ENCODE measurements around the gene ARRB1. TPM values are rescaled to one million over a fixed set of nuclear protein-coding genes. Genes with fewer than 3 reads are reported as not detected.

Gene ARRB1
- total RNA-seq, 2 donors from 2014 or later: 27.1 to 30.6 TPM

DNA sequence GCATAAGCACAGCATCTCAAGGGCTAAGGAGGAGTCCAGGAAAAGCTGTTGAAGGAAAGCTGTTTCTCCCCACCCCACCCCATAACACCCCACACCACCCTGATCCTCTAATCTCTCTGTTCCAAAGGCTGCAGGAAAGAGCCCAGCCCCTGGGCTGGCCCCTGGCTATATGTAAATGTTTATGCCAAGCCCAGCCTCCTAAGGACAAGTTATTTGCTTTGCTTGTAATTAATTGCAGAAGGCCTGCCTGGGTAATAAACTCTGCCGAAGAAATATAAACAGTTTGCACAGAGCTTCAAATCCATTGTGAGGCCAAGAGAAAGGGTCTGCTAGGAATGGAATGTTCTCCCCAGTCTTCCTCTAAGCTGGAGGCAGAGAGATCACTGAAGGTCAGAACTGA lies 21.2 kb downstream of the ARRB1 start:
- no peaks in the 10 kb centered on the region for H3K36me3 ChIP-seq
- ATAC-seq (ENCODE audit: insufficient number of reproducible peaks, low FRiP score, low read depth) (no peak), DNase-seq (ENCODE audit: low spot score) (no peak)
- no peak overlapping the region for H3K27ac ChIP-seq
- H3K4me1 ChIP-seq (ENCODE audit: control insufficient read depth in 1 of 2, low read depth in 2 of 2): peaks cover 8 to 10% of the 10 kb centered on the region in 2 donors
- TF ChIP-seq, protein P1, sequence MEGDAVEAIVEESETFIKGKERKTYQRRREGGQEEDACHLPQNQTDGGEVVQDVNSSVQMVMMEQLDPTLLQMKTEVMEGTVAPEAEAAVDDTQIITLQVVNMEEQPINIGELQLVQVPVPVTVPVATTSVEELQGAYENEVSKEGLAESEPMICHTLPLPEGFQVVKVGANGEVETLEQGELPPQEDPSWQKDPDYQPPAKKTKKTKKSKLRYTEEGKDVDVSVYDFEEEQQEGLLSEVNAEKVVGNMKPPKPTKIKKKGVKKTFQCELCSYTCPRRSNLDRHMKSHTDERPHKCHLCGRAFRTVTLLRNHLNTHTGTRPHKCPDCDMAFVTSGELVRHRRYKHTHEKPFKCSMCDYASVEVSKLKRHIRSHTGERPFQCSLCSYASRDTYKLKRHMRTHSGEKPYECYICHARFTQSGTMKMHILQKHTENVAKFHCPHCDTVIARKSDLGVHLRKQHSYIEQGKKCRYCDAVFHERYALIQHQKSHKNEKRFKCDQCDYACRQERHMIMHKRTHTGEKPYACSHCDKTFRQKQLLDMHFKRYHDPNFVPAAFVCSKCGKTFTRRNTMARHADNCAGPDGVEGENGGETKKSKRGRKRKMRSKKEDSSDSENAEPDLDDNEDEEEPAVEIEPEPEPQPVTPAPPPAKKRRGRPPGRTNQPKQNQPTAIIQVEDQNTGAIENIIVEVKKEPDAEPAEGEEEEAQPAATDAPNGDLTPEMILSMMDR (IDR thresholded peaks at IDR 0.05): no peak
- H3K9me3 ChIP-seq: no peaks in the 10 kb centered on the region
- H3K27me3 ChIP-seq (replicated peaks; ENCODE audit: insufficient read depth): no peaks in the 10 kb centered on the region
- H3K4me3 ChIP-seq: no peak overlapping the region

DNA sequence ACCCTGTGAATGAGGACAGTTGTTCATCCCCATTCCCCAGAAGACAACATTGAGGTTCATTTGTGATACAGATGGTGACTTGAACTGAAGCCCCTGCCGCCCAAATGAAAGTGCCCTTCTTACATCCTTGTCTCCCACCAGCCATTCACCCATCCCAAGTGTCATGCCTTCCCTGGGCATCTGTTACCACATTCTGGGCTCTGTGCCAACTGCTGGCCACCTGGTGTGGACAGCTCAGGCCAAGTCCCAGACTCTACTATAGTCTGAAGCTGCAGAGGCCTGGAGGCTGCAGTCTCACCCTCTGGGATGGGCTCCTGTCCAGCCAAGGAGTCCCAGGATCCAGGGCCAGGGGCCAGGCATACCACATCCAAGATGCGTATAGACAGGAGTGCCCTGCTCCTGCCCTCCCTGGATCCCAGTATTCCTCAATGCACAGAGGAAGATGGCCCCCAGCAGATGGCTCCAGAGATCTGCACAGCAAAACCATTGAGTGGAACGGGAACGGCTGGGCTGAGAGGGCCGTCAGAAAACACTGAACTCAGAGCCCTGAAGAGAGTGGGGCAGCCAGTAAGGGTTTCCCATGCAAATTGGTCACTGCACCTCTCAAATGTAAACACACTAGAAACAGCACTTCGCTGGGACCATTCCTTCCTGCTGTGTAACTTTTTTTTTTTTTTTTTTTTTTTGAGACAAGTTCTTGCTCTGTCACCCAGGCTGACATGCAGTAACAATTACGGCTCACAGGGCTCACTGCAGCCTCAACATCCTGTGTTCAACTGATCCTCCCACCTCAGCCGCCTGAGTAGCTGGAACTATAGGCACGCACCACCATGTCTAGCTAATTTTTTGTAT lies 22.8 kb downstream of the ARRB1 start:
- H3K4me1 ChIP-seq (ENCODE audit: control insufficient read depth in 1 of 2, low read depth in 2 of 2): peaks cover 8 to 10% of the 10 kb centered on the region in 2 donors
- TF ChIP-seq, protein P1 (IDR thresholded peaks at IDR 0.05): peak; percentile 33

DNA sequence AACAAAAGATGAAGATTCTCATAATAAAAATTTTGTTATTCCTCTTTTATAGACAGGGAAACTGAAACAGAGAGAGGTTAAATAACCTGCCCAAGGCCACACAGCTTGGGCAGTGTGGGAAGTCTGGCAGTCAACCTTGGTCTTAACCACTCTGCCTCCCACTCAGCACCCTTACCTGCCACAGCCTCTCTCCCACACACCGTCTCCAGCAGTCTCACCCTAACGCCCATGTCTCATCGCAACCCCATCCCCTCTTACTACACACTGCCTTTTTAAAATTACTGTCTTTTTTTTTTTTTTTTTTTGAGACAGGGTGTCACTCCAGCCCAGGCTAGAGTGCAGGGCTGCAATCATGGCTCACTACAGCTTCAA lies 25.0 kb downstream of the ARRB1 start:
- Histone ChIP-seq H3K4me3 (no peak overlapping the region), H3K27ac (no peak overlapping the region), H3K27me3 (replicated peaks; ENCODE audit: insufficient read depth) (no peaks in the 10 kb centered on the region), H3K36me3 (no peaks in the 10 kb centered on the region), H3K9me3 (no peaks in the 10 kb centered on the region), H3K4me1 (ENCODE audit: control insufficient read depth in 1 of 2, low read depth in 2 of 2) (peaks cover 8 to 10% of the 10 kb centered on the region in 2 donors)
- no peak for DNase-seq (ENCODE audit: low spot score)
- ATAC-seq (ENCODE audit: insufficient number of reproducible peaks, low FRiP score, low read depth): no peak
- TF ChIP-seq, protein P1 (IDR thresholded peaks at IDR 0.05): no peak

More for the DNA sequence above, 22.8 kb downstream of the ARRB1 start:
- no peak for ATAC-seq (ENCODE audit: insufficient number of reproducible peaks, low FRiP score, low read depth)
- no peak overlapping the region for H3K4me3 ChIP-seq
- no peaks in the 10 kb centered on the region for H3K36me3 ChIP-seq
- no peak overlapping the region for H3K27ac ChIP-seq
- no peaks in the 10 kb centered on the region for H3K27me3 ChIP-seq (replicated peaks; ENCODE audit: insufficient read depth)
- DNase-seq (ENCODE audit: low spot score): no peak
- no peaks in the 10 kb centered on the region for H3K9me3 ChIP-seq

DNA sequence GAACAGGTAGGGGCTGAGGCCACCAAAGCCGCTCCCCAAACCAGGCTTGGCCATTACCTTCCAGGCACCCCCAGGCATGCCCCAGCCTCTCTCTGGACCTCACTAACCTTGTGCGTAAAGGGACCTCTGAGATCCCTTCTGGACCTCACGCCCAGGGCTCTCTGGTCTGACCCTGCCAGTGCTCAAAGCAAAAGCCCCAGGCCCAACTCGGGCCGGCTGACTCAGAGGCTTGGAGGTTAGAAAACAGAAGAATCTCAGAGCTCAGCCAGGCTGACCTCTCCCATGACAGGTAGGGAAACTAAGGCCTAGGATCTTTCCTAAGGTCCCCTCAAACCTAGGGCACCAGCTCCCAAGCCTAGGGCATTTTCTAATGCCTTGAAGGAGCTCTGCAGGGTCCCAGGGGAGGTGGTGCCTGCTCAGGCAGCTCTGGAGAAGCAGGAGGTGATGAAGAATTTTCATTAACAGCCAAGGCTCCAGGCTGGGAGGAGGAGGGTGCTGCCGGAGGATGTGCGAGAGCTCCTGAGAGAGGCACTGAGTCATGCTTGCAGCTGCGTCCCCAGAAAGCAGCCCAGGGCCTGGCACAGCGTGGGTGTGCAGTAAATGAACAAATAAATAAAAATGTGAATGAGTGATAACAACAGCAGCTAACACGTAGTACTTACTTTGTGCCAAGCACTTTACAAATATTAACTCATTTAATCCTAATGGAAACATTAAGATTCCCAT lies 25.6 kb downstream of the ARRB1 start:
- Histone ChIP-seq H3K27ac (peak overlapping the region in 1 of 2 donors; percentile 31), H3K4me3 (no peak overlapping the region), H3K9me3 (no peaks in the 10 kb centered on the region), H3K27me3 (replicated peaks; ENCODE audit: insufficient read depth) (no peaks in the 10 kb centered on the region), H3K4me1 (ENCODE audit: control insufficient read depth in 1 of 2, low read depth in 2 of 2) (peaks cover 8 to 10% of the 10 kb centered on the region in 2 donors), H3K36me3 (no peaks in the 10 kb centered on the region)
- TF ChIP-seq, protein P1 (IDR thresholded peaks at IDR 0.05): no peak
- DNase-seq (ENCODE audit: low spot score) (peak; percentile 56), ATAC-seq (ENCODE audit: insufficient number of reproducible peaks, low FRiP score, low read depth) (no peak)

DNA sequence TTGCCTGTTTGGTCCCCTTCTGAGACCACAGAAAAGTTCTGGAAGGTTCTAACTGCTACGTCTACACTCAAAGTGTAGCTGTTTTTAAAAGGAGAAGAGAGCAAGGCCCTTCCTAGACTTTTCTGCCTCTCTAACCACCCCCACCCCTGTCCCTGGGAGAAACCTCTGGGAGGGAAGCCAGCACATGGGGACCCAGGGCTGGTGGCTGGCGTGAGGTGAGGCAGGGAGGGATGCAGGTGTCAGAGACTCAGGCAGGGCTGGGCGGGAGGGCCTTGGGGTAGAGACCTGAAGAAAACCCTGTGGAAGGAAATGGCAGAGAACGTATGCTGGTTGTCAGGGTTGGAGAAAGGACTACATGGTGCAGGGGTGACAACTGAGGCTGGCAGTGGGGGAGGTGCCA lies 26.7 kb downstream of the ARRB1 start:
- Histone ChIP-seq H3K36me3 (no peaks in the 10 kb centered on the region), H3K9me3 (no peaks in the 10 kb centered on the region), H3K27me3 (replicated peaks; ENCODE audit: insufficient read depth) (no peaks in the 10 kb centered on the region), H3K27ac (no peak overlapping the region), H3K4me1 (ENCODE audit: control insufficient read depth in 1 of 2, low read depth in 2 of 2) (peaks cover 8 to 10% of the 10 kb centered on the region in 2 donors), H3K4me3 (no peak overlapping the region)
- TF ChIP-seq, protein P1 (IDR thresholded peaks at IDR 0.05): no peak
- DNase-seq (ENCODE audit: low spot score) (no peak), ATAC-seq (ENCODE audit: insufficient number of reproducible peaks, low FRiP score, low read depth) (no peak)
